ENCODE measurements around the gene TBXAS1. TPM values are rescaled to one million over a fixed set of nuclear protein-coding genes. Genes with fewer than 3 reads are reported as not detected.

Gene TBXAS1
- total RNA-seq, 2 donors from 2014 or later: 3.6 to 10.6 TPM

DNA sequence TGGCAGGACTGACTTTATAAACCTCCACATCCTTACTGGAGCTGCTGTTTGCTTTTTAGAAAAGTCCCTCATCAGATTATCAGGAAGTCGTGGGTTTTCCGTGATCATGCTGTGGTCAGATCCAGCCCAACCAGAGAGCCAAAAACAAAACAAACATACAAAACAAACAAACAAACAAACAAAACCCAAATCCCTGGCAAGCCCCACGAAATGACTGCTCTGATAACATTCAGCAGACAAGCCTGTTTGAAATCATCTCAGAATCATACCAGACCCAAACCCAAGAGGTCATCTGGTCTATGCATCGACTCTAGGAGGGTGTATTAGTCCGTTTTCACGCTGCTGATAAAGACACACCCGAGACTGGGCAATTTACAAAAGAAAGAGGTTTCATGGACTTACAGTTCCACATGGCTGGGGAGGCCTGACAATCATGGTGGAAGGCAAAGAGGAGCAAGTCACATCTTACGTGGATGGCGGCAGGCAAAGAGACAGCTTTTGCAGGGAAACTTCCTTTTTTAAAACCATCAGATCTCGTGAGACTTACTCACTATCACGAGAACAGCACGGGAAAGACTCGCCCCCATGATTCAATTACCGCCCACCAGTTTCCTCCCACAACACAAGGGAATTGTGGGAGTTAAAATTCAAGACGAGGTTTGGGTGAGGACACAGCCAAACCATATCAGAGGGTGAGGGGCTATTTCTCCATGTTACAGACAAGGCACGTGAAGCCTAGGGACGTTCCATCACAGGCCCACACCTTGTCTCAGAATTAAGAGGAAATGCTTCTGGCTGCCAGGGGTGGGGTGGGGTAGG, 148.0 kb downstream of the TBXAS1 start:
- 84 to 87% methylated on average over 17 of the region's 17 CpGs for WGBS, 2 donors
- no peaks in the 10 kb centered on the region for H3K27me3 ChIP-seq
- ATAC-seq: no peak

DNA sequence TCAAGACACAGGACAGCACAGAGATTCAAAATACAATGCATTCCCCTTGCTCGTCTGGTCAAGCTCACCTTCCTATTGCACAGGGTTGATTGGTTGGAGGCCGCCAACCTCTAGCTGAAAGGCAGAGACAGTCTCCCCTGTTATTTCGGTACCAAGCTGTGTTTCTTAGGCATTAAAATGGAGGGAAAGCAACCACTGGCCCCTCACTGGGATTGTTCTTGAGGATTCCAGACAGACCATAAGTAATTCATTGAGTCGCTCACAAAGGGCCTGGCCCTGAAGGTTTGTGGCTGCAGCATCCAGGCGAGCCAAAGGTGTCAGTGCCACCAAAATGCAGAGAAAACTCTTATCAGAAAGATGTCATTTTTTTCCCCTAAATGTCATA, 152.4 kb downstream of the TBXAS1 start:
- 93 to 99% methylated on average over 5 of the region's 5 CpGs for WGBS, 2 donors
- no peaks in the 10 kb centered on the region for H3K9me3 ChIP-seq
- H3K4me1 ChIP-seq: no peaks in the 10 kb centered on the region
- intact Hi-C loops (cut with DNase I): no loop called here
- DNase-seq (no peak), ATAC-seq (no peak)
- TF ChIP-seq CTCF (IDR thresholded peaks at IDR 0.05) (no peak), POLR2A (IDR thresholded peaks at IDR 0.05) (no peak)
- H3K27ac ChIP-seq: no peak overlapping the region
- H3K36me3 ChIP-seq (replicated peaks in 1 of 2; ENCODE audit: insufficient read depth in 1 of 2, low read depth in 2 of 2): no peaks in the 10 kb centered on the region
- H3K4me3 ChIP-seq: no peak overlapping the region
- no peaks in the 10 kb centered on the region for H3K27me3 ChIP-seq

More for the DNA sequence above, 148.0 kb downstream of the TBXAS1 start:
- no peak for DNase-seq
- no peak overlapping the region for H3K4me3 ChIP-seq
- TF ChIP-seq POLR2A (IDR thresholded peaks at IDR 0.05): no peak
- no peak for TF ChIP-seq CTCF (IDR thresholded peaks at IDR 0.05)
- H3K36me3 ChIP-seq (replicated peaks in 1 of 2; ENCODE audit: insufficient read depth in 1 of 2, low read depth in 2 of 2): no peaks in the 10 kb centered on the region
- H3K9me3 ChIP-seq: no peaks in the 10 kb centered on the region
- intact Hi-C loops (cut with DNase I): no loop called here
- H3K4me1 ChIP-seq: no peaks in the 10 kb centered on the region
- H3K27ac ChIP-seq: no peak overlapping the region

DNA sequence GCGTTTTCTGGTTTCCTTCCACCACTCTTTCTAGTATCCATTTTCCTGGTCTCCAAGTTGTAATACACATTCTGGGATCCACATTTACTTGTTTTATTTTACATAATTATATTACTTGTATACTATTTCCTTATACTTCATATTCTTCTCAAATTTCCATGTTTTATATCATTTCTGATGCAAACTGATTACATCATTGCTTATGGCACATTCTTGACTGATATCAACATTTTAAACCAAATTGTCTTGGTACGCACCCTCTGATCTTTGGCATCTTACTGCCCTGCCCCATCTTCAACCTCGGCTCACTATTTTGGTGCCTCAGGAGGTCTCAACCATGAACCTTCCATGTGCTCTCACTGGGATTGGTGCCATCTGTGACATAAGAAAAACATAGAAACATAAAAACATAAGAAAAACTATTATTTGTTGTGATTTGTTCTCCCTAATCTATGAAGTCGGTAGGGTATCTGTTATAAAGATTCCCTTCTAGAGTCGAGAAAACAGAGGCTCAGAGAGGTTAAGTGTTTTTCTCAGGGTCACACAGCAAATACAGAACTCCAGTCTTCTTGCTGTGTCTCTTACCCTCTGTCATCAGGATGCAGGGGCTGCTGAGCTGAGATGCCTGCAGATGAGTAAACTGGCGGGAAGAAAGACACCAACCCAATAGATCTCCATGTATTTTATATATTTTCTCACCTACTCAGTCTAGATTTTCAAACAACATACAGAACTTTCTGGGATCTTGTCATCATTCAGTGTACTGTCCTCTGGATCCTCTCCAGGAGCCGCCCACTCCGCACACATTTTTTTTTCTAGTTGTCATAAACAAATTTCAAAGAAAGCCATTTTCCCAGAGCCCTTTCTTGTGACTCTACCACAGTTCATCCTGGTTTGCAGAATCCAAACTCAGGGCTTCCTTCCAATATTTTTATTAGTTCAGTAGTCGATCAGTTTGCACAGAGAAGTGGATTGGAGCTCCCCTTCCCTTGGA, 154.2 kb downstream of the TBXAS1 start:
- H3K27ac ChIP-seq: no peak overlapping the region
- intact Hi-C loops (cut with DNase I): no loop called here

More for the DNA sequence above, 154.2 kb downstream of the TBXAS1 start:
- no peak overlapping the region for H3K4me3 ChIP-seq
- no peaks in the 10 kb centered on the region for H3K4me1 ChIP-seq
- DNase-seq (no peak), ATAC-seq (no peak)
- no peaks in the 10 kb centered on the region for H3K9me3 ChIP-seq
- TF ChIP-seq CTCF (IDR thresholded peaks at IDR 0.05) (no peak), POLR2A (IDR thresholded peaks at IDR 0.05) (no peak)
- no peaks in the 10 kb centered on the region for H3K27me3 ChIP-seq
- H3K36me3 ChIP-seq (replicated peaks in 1 of 2; ENCODE audit: insufficient read depth in 1 of 2, low read depth in 2 of 2): no peaks in the 10 kb centered on the region
- WGBS, 2 donors: 62 to 69% methylated on average over 9 of the region's 9 CpGs
